ENCODE results near the gene NUDC.
"Not testable (repeated sequence)": the region's sequence is repeated elsewhere in the genome, so short reads cannot be mapped to it uniquely, and the experiment has no call there.

NUDC gene

GRCh38 chr1:26921540-26922430, at the start of gene NUDC:
NUDC (plus strand) TSS chr1:26921743; CDS start chr1:26921849, 106 bp downstream.
- peak; percentile 84 to 93 for DNase-seq (ENCODE audit: low read depth in 2 of 2, low spot score in 1 of 2)

- DNase-seq (ENCODE audit: low read depth in 2 of 2, low spot score in 1 of 2): not testable (repeated sequence)
Measured at GRCh38 chr1:26873097-26873496, 48.4 kb upstream of the NUDC start.

GRCh38 chr1:26874896-26875295, 46.6 kb upstream of the NUDC start:
- no peak for DNase-seq (ENCODE audit: low read depth in 2 of 2, low spot score in 1 of 2)

- DNase-seq (ENCODE audit: low read depth in 2 of 2, low spot score in 1 of 2): no peak
Measured at GRCh38 chr1:26877326-26877725, 44.2 kb upstream of the NUDC start.

GRCh38 chr1:26879793-26880192, 41.8 kb upstream of the NUDC start:
- no peak for DNase-seq (ENCODE audit: low read depth in 2 of 2, low spot score in 1 of 2)

GRCh38 chr1:26881611-26882010, 39.9 kb upstream of the NUDC start:
- DNase-seq (ENCODE audit: low read depth in 2 of 2, low spot score in 1 of 2): not testable (repeated sequence)

- no peak for DNase-seq (ENCODE audit: low read depth in 2 of 2, low spot score in 1 of 2)
Measured at GRCh38 chr1:26882696-26883463, 38.7 kb upstream of the NUDC start.

GRCh38 chr1:26887125-26887524, 34.4 kb upstream of the NUDC start:
- no peak for DNase-seq (ENCODE audit: low read depth in 2 of 2, low spot score in 1 of 2)

- no peak for DNase-seq (ENCODE audit: low read depth in 2 of 2, low spot score in 1 of 2)
Measured at GRCh38 chr1:26888231-26888630, 33.3 kb upstream of the NUDC start.

- DNase-seq (ENCODE audit: low read depth in 2 of 2, low spot score in 1 of 2): peak; percentile 49 to 59
Measured at GRCh38 chr1:26889551-26890466, 31.7 kb upstream of the NUDC start, which contains the start of gene GPN2. GPN2 (minus strand) TSS chr1:26890283; CDS start chr1:26890096, 187 bp downstream.

GRCh38 chr1:26890467-26890796, 31.1 kb upstream of the NUDC start:
- DNase-seq (ENCODE audit: low read depth in 2 of 2, low spot score in 1 of 2): no peak

GRCh38 chr1:26894263-26894662, 27.3 kb upstream of the NUDC start:
- no peak for DNase-seq (ENCODE audit: low read depth in 2 of 2, low spot score in 1 of 2)

- no peak for DNase-seq (ENCODE audit: low read depth in 2 of 2, low spot score in 1 of 2)
Measured at GRCh38 chr1:26897351-26897750, 24.2 kb upstream of the NUDC start.

GRCh38 chr1:26900001-26900814, 21.3 kb upstream of the NUDC start, which contains the start of gene GPATCH3:
GPATCH3 (minus strand) TSS chr1:26900467; CDS start chr1:26900442, 25 bp downstream.
- DNase-seq (ENCODE audit: low read depth in 2 of 2, low spot score in 1 of 2): peak; percentile 71 to 76

- no peak for DNase-seq (ENCODE audit: low read depth in 2 of 2, low spot score in 1 of 2)
Measured at GRCh38 chr1:26900815-26901511, 20.6 kb upstream of the NUDC start.

GRCh38 chr1:26907071-26907917, 14.2 kb upstream of the NUDC start:
- DNase-seq (ENCODE audit: low read depth in 2 of 2, low spot score in 1 of 2): no peak

GRCh38 chr1:26909951-26910342, 11.6 kb upstream of the NUDC start:
- no peak for DNase-seq (ENCODE audit: low read depth in 2 of 2, low spot score in 1 of 2)

GRCh38 chr1:26910343-26911160, 11.0 kb upstream of the NUDC start:
- DNase-seq (ENCODE audit: low read depth in 2 of 2, low spot score in 1 of 2): no peak
